Parathyroid adenoma (tissue), 2 donors: ENCODE results near the gene KIF11.
"Not testable (repeated sequence)": the region's sequence is repeated elsewhere in the genome, so short reads cannot be mapped to it uniquely, and the experiment has no call there.

ENCODE experiments used
- H2AFZ ChIP-seq: fragments of 300-600 bp; sonication (generic); one replicate; pipeline ENCODE4 v1.7.0; 2017; ENCODE audit warnings: antibody characterized with exemption, mild to moderate bottlenecking
- H3K27ac ChIP-seq: fragments of 300-600 bp; sonication (generic); one replicate; pipeline ENCODE4 v1.7.0; 2017
- H3K27me3 ChIP-seq: fragments of 300-600 bp; sonication (generic); one replicate; pipeline ENCODE4 v1.7.0; 2017; ENCODE audit warnings: low read length; ENCODE audit not compliant: control insufficient read depth, insufficient read depth
- H3K36me3 ChIP-seq: fragments of 300-600 bp; sonication (generic); one replicate; pipeline ENCODE4 v1.7.0; 2017; ENCODE audit warnings: low read length; ENCODE audit not compliant: control insufficient read depth, insufficient read depth
- H3K4me1 ChIP-seq: fragments of 300-600 bp; sonication (generic); one replicate; pipeline ENCODE4 v1.7.0; 2017; ENCODE audit warnings: control low read depth
- H3K4me2 ChIP-seq: fragments of 300-600 bp; sonication (generic); one replicate; pipeline ENCODE4 v1.7.0; 2017; ENCODE audit warnings: low read length
- H3K4me3 ChIP-seq: fragments of 300-600 bp; sonication (generic); one replicate; pipeline ENCODE4 v1.7.0; 2017; ENCODE audit warnings: low read depth, low read length
- H3K79me2 ChIP-seq: fragments of 300-600 bp; sonication (generic); one replicate; pipeline ENCODE4 v1.7.0; 2017; ENCODE audit warnings: control low read depth
- H3K9ac ChIP-seq: fragments of 300-600 bp; sonication (generic); one replicate; pipeline ENCODE4 v1.7.0; 2017; ENCODE audit warnings: mild to moderate bottlenecking
- H3K9me3 ChIP-seq: fragments of 300-600 bp; sonication (generic); one replicate; pipeline ENCODE4 v1.7.0; 2017; ENCODE audit warnings: low read length; ENCODE audit not compliant: control insufficient read depth
- TF ChIP-seq, protein P1 (sequence below): fragments of 300-600 bp; sonication (generic); IDR thresholded peaks from one replicate; pipeline ENCODE4 v1.7.0; 2017; ENCODE audit warnings: antibody characterized with exemption, mild to moderate bottlenecking
- donor health status: primary hyperparathyroidism.

Gene KIF11

DNA sequence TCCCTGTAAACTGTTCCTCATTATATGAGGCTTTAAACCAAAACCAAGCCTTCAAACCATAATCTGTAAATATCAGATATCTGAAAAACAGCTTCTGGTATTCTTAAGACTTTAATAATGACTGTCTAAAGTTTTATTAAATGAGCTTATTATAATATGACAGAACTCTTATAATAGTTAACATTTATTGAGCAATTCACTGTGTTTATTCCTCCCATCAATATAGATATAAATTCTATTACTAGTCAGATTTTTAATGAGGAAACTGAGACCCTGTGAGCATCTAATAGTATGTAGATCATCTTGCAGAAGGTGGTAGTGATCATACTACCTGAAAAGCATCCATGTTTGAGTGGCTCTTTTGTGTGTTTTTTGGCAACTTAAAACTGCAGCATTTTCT, 45.1 kb downstream of the KIF11 start:
- Histone ChIP-seq H3K9me3 (no peaks in the 10 kb centered on the region), H3K27me3 (no peaks in the 10 kb centered on the region), H3K4me2 (no peak overlapping the region), H3K9ac (no peak overlapping the region), H3K4me1 (no peaks in the 10 kb centered on the region), H2AFZ (no peak overlapping the region), H3K27ac (no peak overlapping the region), H3K79me2 (no peaks in the 10 kb centered on the region), H3K36me3 (no peaks in the 10 kb centered on the region), H3K4me3 (no peak overlapping the region)
- TF ChIP-seq, protein P1, sequence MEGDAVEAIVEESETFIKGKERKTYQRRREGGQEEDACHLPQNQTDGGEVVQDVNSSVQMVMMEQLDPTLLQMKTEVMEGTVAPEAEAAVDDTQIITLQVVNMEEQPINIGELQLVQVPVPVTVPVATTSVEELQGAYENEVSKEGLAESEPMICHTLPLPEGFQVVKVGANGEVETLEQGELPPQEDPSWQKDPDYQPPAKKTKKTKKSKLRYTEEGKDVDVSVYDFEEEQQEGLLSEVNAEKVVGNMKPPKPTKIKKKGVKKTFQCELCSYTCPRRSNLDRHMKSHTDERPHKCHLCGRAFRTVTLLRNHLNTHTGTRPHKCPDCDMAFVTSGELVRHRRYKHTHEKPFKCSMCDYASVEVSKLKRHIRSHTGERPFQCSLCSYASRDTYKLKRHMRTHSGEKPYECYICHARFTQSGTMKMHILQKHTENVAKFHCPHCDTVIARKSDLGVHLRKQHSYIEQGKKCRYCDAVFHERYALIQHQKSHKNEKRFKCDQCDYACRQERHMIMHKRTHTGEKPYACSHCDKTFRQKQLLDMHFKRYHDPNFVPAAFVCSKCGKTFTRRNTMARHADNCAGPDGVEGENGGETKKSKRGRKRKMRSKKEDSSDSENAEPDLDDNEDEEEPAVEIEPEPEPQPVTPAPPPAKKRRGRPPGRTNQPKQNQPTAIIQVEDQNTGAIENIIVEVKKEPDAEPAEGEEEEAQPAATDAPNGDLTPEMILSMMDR, result no peak

DNA sequence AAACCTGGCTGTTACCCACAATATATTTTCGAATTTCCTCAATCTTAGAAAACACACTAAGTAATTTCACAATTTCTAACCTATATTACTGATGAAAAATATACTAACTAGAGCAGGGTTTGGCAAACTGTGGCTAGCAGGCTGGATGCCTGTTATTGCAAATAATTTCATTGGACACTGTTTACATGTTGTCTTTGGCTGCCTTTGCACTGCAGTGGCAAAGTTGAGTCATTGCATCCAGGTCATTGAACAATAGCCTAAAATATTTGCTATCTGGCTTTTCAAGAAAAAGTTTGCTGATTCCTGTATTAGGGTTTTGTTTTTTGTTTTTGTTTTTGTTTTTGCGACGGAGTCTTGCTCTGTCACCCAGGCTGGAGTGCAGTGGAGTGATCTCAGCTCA, 47.2 kb downstream of the KIF11 start:
- H3K27ac ChIP-seq, result no peak overlapping the region
- H3K4me1 ChIP-seq, result no peaks in the 10 kb centered on the region
- H3K36me3 ChIP-seq, result no peaks in the 10 kb centered on the region
- no peak overlapping the region for H3K9ac ChIP-seq
- no peak overlapping the region for H3K4me2 ChIP-seq
- no peak overlapping the region for H2AFZ ChIP-seq
- TF ChIP-seq, protein P1, result no peak
- H3K27me3 ChIP-seq, result no peaks in the 10 kb centered on the region
- no peaks in the 10 kb centered on the region for H3K9me3 ChIP-seq
- H3K4me3 ChIP-seq, result no peak overlapping the region
- no peaks in the 10 kb centered on the region for H3K79me2 ChIP-seq

DNA sequence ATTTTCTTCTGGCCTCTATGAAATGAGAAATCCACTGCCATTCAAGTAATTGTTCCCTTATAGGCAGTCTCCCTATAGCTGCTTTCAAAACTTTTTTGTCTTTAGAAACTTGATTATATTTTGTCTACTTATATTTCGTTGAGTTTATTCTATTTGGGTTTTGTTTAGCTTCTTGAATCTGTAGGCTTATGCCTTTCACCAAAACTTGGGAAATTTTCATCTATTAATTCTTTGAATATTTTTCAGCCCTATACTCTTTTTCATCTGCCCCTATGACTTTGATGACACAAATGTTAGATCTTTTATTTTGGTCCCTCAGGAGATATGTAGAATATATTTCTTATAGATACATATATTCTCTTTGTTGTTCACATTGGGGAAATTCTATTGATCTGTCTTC, 48.6 kb downstream of the KIF11 start:
- Histone ChIP-seq H3K4me2 (no peak overlapping the region), H3K79me2 (no peaks in the 10 kb centered on the region)

DNA sequence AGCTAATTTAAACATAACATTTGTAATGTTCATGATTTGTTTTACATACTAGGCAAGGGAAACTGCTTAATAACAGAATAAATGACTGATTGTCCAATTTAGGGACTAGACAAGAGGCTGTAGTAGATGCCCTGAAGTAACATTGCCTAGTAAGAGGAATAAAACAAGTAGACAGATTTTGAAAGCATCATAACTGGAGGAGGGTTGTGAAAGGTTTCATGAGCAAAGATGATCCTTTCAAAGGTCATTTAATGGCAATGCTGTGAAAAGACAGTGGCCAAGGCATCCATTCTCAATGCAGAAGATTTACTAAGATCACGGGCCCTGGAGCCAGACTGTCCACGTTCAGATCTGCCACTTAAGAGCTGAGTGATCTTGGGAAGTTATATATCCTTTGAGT, 52.0 kb downstream of the KIF11 start:
- H3K9me3 ChIP-seq, result no peaks in the 10 kb centered on the region
- H3K4me2 ChIP-seq, result no peak overlapping the region
- H3K27me3 ChIP-seq, result no peaks in the 10 kb centered on the region
- TF ChIP-seq, protein P1, result no peak
- no peak overlapping the region for H3K4me3 ChIP-seq
- no peak overlapping the region for H2AFZ ChIP-seq
- H3K4me1 ChIP-seq, result no peaks in the 10 kb centered on the region
- H3K36me3 ChIP-seq, result no peaks in the 10 kb centered on the region
- no peak overlapping the region for H3K27ac ChIP-seq
- H3K79me2 ChIP-seq, result no peaks in the 10 kb centered on the region
- H3K9ac ChIP-seq, result no peak overlapping the region

More for the DNA sequence above, 48.6 kb downstream of the KIF11 start:
- TF ChIP-seq, protein P1, result no peak
- Histone ChIP-seq H3K9me3 (no peaks in the 10 kb centered on the region), H3K9ac (no peak overlapping the region), H3K36me3 (no peaks in the 10 kb centered on the region), H3K4me3 (no peak overlapping the region), H3K27ac (no peak overlapping the region), H3K4me1 (no peaks in the 10 kb centered on the region), H3K27me3 (no peaks in the 10 kb centered on the region), H2AFZ (no peak overlapping the region)

DNA sequence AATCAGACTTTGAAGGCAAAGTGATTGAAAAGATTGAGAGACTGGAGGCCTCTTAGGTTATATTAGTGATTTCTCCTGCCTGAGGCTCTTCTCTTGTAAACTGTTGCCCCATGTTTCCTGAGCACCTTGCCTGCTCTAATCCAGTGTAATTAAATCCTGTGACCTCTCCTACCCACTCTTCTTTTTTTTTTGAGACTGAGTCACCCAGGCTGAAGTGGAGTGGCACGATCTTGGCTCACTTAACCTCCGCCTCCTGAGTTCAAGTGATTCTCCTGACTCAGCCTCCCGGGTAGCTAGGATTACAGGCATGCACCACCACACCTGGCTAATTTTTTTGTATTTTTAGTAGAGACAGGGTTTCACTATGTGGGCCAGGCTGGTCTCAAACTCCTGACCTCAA, 57.9 kb downstream of the KIF11 start:
- H3K27me3 ChIP-seq, H3K27ac ChIP-seq, H3K79me2 ChIP-seq, H2AFZ ChIP-seq, H3K4me2 ChIP-seq, H3K4me1 ChIP-seq, H3K4me3 ChIP-seq, H3K9me3 ChIP-seq, H3K36me3 ChIP-seq, H3K9ac ChIP-seq: not testable (repeated sequence)
